Dendritic cell treated with granulocyte-macrophage colony-stimulating factor and Interleukin-4, amounts not matched to agents 40 ng/mL and 50 ng/mL, for 4 days (primary cell): ENCODE measurements around the gene SEMA3D.

Experiments used
- H3K27ac Mint-ChIP-seq: one replicate; pipeline ENCODE4 v1.8.0; 2022; ENCODE audit warnings: mild to moderate bottlenecking, mixed read lengths
- H3K27me3 Mint-ChIP-seq: one replicate; pipeline ENCODE4 v1.8.0; 2022; ENCODE audit warnings: mild to moderate bottlenecking, mixed read lengths
- H3K36me3 Mint-ChIP-seq: one replicate; pipeline ENCODE4 v1.8.0; 2022; ENCODE audit warnings: low read depth, mixed read lengths
- H3K4me1 Mint-ChIP-seq: one replicate; pipeline ENCODE4 v1.8.0; 2022; ENCODE audit warnings: low read depth, mixed read lengths
- H3K4me3 Mint-ChIP-seq: one replicate; pipeline ENCODE4 v1.8.0; 2022; ENCODE audit warnings: mild to moderate bottlenecking, moderate library complexity, mixed read lengths
- H3K9me3 Mint-ChIP-seq: one replicate; pipeline ENCODE4 v1.8.0; 2022; ENCODE audit warnings: mixed read lengths
- intact Hi-C: fragments of 100-400 bp; cut with micrococcal nuclease; formaldehyde crosslinking; loops from one replicate; pipeline ENCODE4 v1.15.0; 2022

Gene SEMA3D

GRCh38 chr7:85130702-85131101 lies 56.2 kb downstream of the SEMA3D start:
- intact Hi-C loops, result no loop called here
- Mint-ChIP-seq H3K27me3 (no peaks in the 10 kb centered on the region), H3K9me3 (no peaks in the 10 kb centered on the region), H3K36me3 (no peaks in the 10 kb centered on the region), H3K27ac (no peak overlapping the region), H3K4me3 (no peak overlapping the region), H3K4me1 (no peaks in the 10 kb centered on the region)

- Mint-ChIP-seq H3K27me3 (no peaks in the 10 kb centered on the region), H3K27ac (no peak overlapping the region), H3K36me3 (no peaks in the 10 kb centered on the region), H3K9me3 (no peaks in the 10 kb centered on the region), H3K4me1 (no peaks in the 10 kb centered on the region), H3K4me3 (no peak overlapping the region)
- intact Hi-C loops, result no loop called here
Observed at GRCh38 chr7:85126383-85126782, 60.5 kb downstream of the SEMA3D start.

GRCh38 chr7:85125651-85126131 lies 61.2 kb downstream of the SEMA3D start:
- no peaks in the 10 kb centered on the region for H3K36me3 Mint-ChIP-seq
- H3K27me3 Mint-ChIP-seq, result no peaks in the 10 kb centered on the region
- H3K4me1 Mint-ChIP-seq, result no peaks in the 10 kb centered on the region
- no peak overlapping the region for H3K27ac Mint-ChIP-seq
- intact Hi-C loops, result no loop called here
- H3K9me3 Mint-ChIP-seq, result no peaks in the 10 kb centered on the region
- no peak overlapping the region for H3K4me3 Mint-ChIP-seq

- Mint-ChIP-seq H3K9me3 (no peaks in the 10 kb centered on the region), H3K4me3 (no peak overlapping the region), H3K4me1 (no peaks in the 10 kb centered on the region), H3K27me3 (no peaks in the 10 kb centered on the region), H3K27ac (no peak overlapping the region), H3K36me3 (no peaks in the 10 kb centered on the region)
- intact Hi-C loops, result no loop called here
Observed at GRCh38 chr7:85125176-85125575, 61.7 kb downstream of the SEMA3D start.

GRCh38 chr7:85119934-85120333 lies 66.9 kb downstream of the SEMA3D start:
- intact Hi-C loops, result no loop called here

GRCh38 chr7:85115862-85116261 lies 71.0 kb downstream of the SEMA3D start:
- Mint-ChIP-seq H3K4me3 (no peak overlapping the region), H3K36me3 (no peaks in the 10 kb centered on the region), H3K4me1 (no peaks in the 10 kb centered on the region), H3K27me3 (no peaks in the 10 kb centered on the region), H3K9me3 (no peaks in the 10 kb centered on the region), H3K27ac (no peak overlapping the region)
- intact Hi-C loops, result no loop called here

More at GRCh38 chr7:85119934-85120333, 66.9 kb downstream of the SEMA3D start:
- Mint-ChIP-seq H3K9me3 (no peaks in the 10 kb centered on the region), H3K36me3 (no peaks in the 10 kb centered on the region), H3K27ac (no peak overlapping the region), H3K4me3 (no peak overlapping the region), H3K4me1 (no peaks in the 10 kb centered on the region), H3K27me3 (no peaks in the 10 kb centered on the region)

- no peak overlapping the region for H3K27ac Mint-ChIP-seq
Observed at GRCh38 chr7:85115006-85115405, 71.8 kb downstream of the SEMA3D start.

GRCh38 chr7:85114342-85114741 lies 72.5 kb downstream of the SEMA3D start:
- no peaks in the 10 kb centered on the region for H3K4me1 Mint-ChIP-seq

More at GRCh38 chr7:85115006-85115405, 71.8 kb downstream of the SEMA3D start:
- Mint-ChIP-seq H3K4me3 (no peak overlapping the region), H3K27me3 (no peaks in the 10 kb centered on the region), H3K9me3 (no peaks in the 10 kb centered on the region), H3K4me1 (no peaks in the 10 kb centered on the region), H3K36me3 (no peaks in the 10 kb centered on the region)
- intact Hi-C loops, result no loop called here

GRCh38 chr7:85111761-85112160 lies 75.1 kb downstream of the SEMA3D start:
- no peaks in the 10 kb centered on the region for H3K36me3 Mint-ChIP-seq
- no peak overlapping the region for H3K4me3 Mint-ChIP-seq
- no peaks in the 10 kb centered on the region for H3K4me1 Mint-ChIP-seq
- H3K9me3 Mint-ChIP-seq, result no peaks in the 10 kb centered on the region
- H3K27me3 Mint-ChIP-seq, result no peaks in the 10 kb centered on the region
- H3K27ac Mint-ChIP-seq, result no peak overlapping the region
- intact Hi-C loops, result no loop called here

More at GRCh38 chr7:85114342-85114741, 72.5 kb downstream of the SEMA3D start:
- intact Hi-C loops, result no loop called here
- H3K4me3 Mint-ChIP-seq, result no peak overlapping the region
- no peaks in the 10 kb centered on the region for H3K36me3 Mint-ChIP-seq
- H3K9me3 Mint-ChIP-seq, result no peaks in the 10 kb centered on the region
- H3K27ac Mint-ChIP-seq, result no peak overlapping the region
- no peaks in the 10 kb centered on the region for H3K27me3 Mint-ChIP-seq

GRCh38 chr7:85106719-85107118 lies 80.1 kb downstream of the SEMA3D start:
- H3K36me3 Mint-ChIP-seq, result no peaks in the 10 kb centered on the region
- no peaks in the 10 kb centered on the region for H3K9me3 Mint-ChIP-seq
- no peaks in the 10 kb centered on the region for H3K27me3 Mint-ChIP-seq
- intact Hi-C loops, result no loop called here
- no peak overlapping the region for H3K4me3 Mint-ChIP-seq
- no peak overlapping the region for H3K27ac Mint-ChIP-seq
- H3K4me1 Mint-ChIP-seq, result peaks cover 11% of the 10 kb centered on the region

GRCh38 chr7:85104432-85105205 lies 82.2 kb downstream of the SEMA3D start:
- intact Hi-C loops, result no loop called here
- Mint-ChIP-seq H3K4me3 (no peak overlapping the region), H3K27ac (no peak overlapping the region), H3K4me1 (peaks cover 11% of the 10 kb centered on the region), H3K27me3 (no peaks in the 10 kb centered on the region), H3K9me3 (no peaks in the 10 kb centered on the region), H3K36me3 (no peaks in the 10 kb centered on the region)

- Mint-ChIP-seq H3K36me3 (no peaks in the 10 kb centered on the region), H3K4me3 (no peak overlapping the region), H3K27ac (no peak overlapping the region), H3K4me1 (peaks cover 11% of the 10 kb centered on the region), H3K9me3 (no peaks in the 10 kb centered on the region), H3K27me3 (no peaks in the 10 kb centered on the region)
- intact Hi-C loops, result no loop called here
Observed at GRCh38 chr7:85103962-85104361, 82.9 kb downstream of the SEMA3D start.

- Mint-ChIP-seq H3K4me1 (peaks cover 11% of the 10 kb centered on the region), H3K36me3 (no peaks in the 10 kb centered on the region), H3K9me3 (no peaks in the 10 kb centered on the region), H3K27me3 (no peaks in the 10 kb centered on the region), H3K4me3 (no peak overlapping the region), H3K27ac (no peak overlapping the region)
- intact Hi-C loops, result no loop called here
Observed at GRCh38 chr7:85103357-85103756, 83.5 kb downstream of the SEMA3D start.

- no peaks in the 10 kb centered on the region for H3K36me3 Mint-ChIP-seq
- H3K27me3 Mint-ChIP-seq, result no peaks in the 10 kb centered on the region
- no peak overlapping the region for H3K4me3 Mint-ChIP-seq
- H3K9me3 Mint-ChIP-seq, result no peaks in the 10 kb centered on the region
- H3K4me1 Mint-ChIP-seq, result peaks cover 11% of the 10 kb centered on the region
- intact Hi-C loops, result no loop called here
- H3K27ac Mint-ChIP-seq, result no peak overlapping the region
Observed at GRCh38 chr7:85102813-85103350, 84.0 kb downstream of the SEMA3D start.

- Mint-ChIP-seq H3K27ac (no peak overlapping the region), H3K36me3 (no peaks in the 10 kb centered on the region), H3K4me1 (peaks cover 11% of the 10 kb centered on the region), H3K27me3 (no peaks in the 10 kb centered on the region), H3K9me3 (no peaks in the 10 kb centered on the region), H3K4me3 (no peak overlapping the region)
- intact Hi-C loops, result no loop called here
Observed at GRCh38 chr7:85101347-85101746, 85.5 kb downstream of the SEMA3D start.
